Sciatic nerve (tissue), 2 donors: Measurements from ENCODE around the gene MAP3K9. TPM values are rescaled to one million over a fixed set of nuclear protein-coding genes. Genes with fewer than 3 reads are reported as not detected.

Experiments
- ATAC-seq: fragments of 200-7000 bp; cut with Tn5 transposase; one replicate; pipeline ENCODE4 v1.9.1; 2020; ENCODE audit warnings: mild to moderate bottlenecking, moderate library complexity
- DNase-seq: peaks from one replicate; pipeline ENCODE4 v3.0.0-alpha.2; 2020; ENCODE audit warnings: low spot score
- intact Hi-C: fragments of 100-400 bp; cut with DNase I; formaldehyde crosslinking; loops from one replicate; pipeline ENCODE4 v1.14.2; 2022
- total RNA-seq: library from RNA; stranded (reverse); fragmentation: NEBNext Ultra II Directional; extraction: Animal tissue kit (Norgen Biotek cat#: 25700); gene quantifications from one replicate; pipeline ENCODE4 v1.2.1, GENCODE V29; 2021
- donor health status: DM: no; HTN: no; CAD: no.
- donor health status: DM: no; HTN: no; CAD: no.

The MAP3K9 gene
- total RNA-seq, 1 donor from 2014 or later: 0.36 TPM

GRCh38 chr14:70822530-70823185, 13.3 kb upstream of the MAP3K9 start:
- intact Hi-C loops: no loop called here
- ATAC-seq: peak; percentile 37
- no peak for DNase-seq

DNA sequence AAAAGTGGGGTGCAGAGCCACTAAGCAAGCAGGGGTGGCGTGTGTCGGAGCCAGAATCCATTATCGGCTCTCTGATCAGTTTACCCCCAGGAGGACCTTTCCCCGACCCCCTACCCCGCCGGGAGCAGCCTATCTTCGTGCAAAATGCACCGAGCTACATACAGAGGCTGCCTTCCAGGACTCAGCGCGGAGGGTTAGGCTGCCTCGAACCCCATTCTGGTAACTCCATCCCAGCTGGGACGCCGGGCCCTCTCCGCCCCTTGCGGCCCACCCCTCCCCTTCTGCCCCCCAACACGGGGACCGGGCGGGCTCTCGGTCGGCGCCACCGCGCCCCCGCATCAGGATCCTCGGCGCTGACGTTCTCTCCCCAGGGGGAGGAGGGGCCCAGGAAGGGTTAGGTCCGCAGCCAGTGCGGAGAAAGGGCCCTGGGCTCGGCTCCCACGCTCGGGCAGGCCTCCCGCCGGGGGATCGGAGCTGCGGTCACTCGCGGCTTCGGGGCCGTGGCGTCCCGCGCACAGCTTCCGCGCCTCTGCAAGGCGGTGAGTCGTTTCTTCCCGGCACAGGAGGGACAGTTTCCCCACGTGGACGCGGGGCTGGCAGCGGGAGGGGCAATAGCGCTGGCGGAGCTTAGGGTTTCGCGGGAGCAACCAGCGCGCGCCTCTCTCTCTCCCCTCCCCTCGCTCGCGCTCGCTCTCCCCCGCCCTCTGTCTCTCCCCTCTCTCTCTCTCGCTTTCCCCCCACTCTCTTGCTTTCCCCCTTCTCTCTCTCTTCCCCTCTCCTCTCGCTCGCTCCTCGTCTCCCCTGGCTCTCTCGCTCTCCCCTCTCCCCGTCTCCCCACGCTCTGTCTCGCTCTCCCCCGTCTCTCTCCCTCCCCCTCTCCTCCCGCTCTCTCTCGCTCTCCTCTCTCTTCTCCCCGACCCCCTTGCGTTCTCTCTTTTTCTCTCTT, 12.5 kb upstream of the MAP3K9 start:
- ATAC-seq (peak; percentile 51), DNase-seq (peak; percentile 68)
- intact Hi-C loops: no loop called here

DNA sequence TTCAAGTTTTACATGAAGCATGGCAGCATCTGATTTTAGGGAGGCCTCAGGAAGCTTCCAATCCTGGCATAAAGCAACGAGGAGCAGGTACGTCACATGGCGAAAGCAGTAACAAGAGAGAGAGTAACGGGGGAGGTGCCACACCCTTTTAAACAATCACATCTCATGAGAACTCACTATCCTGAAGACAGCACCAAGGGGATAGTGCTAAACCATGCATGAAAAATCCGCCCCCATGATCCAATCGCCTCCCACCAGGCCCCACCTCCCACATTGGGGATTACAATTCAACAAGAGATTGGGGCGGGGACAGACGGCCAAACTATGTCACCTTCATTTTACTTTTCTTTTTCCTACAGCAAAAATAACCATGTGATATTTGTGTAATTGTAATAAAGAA, 7.2 kb upstream of the MAP3K9 start:
- ATAC-seq (no peak), DNase-seq (no peak)
- intact Hi-C loops: no loop called here

DNA sequence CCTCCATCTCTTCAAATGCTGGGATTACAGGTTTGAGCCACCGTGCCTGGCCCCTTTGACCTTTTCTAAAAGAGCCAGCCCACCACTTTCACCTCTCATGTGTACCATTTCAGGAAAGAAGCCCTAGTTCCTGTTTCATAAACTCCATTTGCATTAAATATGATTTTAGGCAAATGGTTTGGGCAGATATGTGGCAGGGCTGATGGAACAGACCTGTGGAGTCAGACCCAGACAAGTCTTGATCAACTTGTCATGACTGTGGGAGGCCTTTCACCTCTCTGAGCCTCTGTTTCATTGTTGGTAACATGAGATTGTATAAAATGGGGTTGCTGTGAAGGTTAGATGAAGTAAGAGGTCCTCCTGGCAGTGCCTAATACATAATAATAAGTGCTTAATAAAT, 5.2 kb upstream of the MAP3K9 start:
- ATAC-seq (no peak), DNase-seq (no peak)
- intact Hi-C loops: no loop called here

DNA sequence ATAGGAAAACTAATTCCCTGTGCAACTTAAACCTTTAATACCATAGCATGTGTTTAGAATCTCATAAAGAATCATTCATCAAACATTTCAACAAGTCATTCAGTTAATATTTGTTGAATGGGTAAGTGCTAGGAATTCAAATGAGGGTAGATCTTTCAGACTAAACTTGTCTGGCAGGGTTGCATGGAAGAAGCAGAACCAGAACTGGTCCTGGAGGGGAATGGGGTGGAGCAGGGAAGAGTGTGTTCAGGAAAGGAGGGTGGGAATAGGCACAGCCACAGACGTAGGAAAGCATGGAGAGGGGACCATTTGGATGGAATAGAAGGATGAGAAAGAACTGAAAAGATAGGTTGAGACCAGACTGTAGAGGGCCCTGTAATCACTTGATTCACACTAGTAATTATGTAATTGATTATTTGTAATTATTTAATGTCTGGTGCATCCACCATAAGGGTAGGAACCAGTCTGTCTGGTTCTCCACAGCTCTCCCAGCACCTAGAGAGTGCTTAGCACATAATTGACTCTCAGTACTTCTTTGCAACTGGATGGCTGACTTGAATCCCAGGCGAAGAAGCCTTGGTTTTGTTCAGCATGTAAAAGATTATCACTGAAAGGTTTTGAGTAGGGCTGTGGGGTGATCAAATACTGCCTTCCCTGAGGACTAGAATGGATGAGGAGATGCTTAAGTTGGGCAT, 3.0 kb upstream of the MAP3K9 start:
- intact Hi-C loops: no loop called here
- no peak for ATAC-seq
- DNase-seq: no peak

DNA sequence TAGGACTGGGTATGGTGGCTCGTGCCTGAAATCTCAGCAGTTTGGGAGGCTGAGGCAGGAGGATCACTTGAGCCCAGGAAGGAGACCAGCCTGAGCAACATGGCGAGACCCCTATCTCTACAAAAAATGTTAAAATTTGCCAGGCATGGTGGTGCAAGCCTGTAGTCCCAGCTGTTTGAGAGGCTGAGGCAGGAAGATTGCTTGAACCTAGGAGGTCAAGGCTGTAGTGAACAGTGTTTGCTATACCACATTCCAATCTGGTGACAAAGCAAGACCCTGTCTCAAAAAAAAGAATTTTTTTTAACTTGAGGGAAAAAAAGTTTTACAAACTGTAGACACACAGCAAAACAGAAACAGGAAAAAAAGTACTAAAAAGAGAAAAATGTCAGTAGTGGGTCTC, 2.3 kb upstream of the MAP3K9 start:
- intact Hi-C loops: no loop called here
- ATAC-seq (no peak), DNase-seq (no peak)

DNA sequence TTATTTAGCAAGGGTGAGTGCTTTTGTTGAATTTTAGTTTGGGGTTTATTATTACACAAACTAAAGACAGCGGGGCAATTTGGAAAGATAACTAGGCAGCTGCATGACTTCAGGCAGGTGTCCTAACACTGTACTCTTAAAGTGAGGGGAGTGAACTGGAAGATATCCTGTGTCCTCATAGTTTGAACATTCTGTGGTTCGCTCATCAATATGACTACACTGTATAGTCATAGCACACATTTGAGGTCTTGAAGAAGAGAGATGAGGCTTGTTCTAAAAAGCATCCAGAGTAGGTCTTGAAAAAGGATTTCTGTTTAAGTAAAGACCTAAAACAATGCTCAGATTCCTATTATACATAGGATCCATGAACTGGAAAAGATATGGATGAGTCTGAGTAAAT, 1.7 kb upstream of the MAP3K9 start:
- ATAC-seq: no peak
- intact Hi-C loops: no loop called here
- no peak for DNase-seq

DNA sequence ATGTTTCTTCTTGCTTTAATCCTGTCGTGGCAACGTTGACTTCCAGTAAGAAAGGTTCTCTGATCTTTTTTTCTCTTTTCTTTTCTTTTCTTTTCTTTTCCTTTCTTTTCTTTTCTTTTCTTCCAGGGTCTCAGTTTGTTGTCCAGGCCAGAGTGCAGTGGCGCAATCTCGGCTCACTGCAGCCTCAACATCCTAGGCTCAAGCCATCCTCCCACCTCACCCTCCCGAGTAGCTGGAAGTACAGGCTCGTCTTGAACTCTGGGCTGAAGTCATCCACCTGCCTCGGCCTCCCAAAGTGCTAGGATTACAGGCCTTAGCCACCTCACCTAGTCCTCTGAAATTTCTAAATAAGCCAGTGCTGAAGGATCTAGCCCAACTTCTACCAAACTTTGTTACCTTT, 1.3 kb upstream of the MAP3K9 start:
- intact Hi-C loops: no loop called here
- ATAC-seq: no peak
- DNase-seq: no peak

DNA sequence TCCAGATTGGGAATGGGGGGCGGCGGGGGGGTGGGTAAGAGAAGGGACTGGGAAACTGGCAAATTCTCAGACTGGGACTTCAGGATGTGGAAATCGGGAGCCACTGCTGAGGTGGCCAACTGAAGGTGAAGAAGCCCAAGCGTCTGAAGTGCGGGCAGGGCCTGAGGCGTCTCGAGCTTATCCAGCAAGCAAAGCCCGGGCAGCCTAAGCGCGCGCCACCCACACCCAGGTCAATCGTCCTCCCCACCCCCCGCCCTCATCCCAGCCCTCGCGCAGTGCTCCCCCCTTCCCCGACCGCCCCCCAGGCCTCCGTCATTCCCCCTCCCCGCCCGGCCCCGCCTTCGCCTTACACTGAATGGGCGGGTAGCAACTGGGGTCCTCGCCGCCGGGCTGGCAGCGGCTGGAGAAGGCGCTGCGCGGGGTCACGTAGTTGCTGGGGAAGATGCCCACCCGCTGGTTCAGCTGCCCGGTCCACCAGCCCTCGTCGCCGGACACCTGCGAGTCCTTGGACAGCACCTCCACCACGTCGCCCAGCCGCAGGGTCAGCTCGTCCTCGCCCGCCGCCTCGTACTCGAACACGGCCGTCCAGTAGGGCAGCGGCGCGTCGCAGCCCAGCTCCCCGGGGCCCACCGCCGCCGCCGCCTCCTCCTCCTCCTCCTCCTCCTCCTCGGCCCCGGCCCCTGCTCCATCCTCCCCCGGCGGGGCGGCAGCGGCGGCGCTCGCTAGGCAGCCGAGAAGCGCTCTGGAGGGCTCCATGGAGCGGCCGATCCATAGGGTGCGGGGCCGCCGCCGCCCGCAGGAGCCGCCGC, 693 bp downstream of the MAP3K9 start:
- DNase-seq: no peak
- intact Hi-C loops: no loop called here
- ATAC-seq: peak; percentile 9

DNA sequence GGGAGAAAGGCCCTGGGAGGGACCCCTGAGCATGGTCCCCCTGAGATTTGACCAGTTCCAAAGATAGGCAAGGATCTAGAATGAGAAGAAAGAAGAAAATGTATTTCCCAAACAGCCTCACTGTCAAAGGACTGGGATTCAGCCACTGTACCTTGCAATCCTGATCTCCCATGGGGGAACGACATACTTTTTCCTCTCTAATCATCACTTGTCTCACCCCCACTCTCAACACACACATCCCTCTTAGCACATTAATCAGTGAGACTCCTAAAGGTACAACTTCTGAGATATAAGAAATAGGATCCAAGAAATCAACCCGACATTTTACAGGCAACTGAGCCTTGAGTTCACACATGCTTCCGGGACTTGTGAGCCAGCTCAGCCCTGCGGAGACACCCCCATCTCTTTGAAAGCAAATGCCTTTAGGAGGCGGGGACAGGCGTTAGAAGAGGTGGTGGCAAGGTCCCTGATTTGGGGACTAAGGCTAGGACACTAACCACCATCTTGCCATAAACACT, 1.4 kb downstream of the MAP3K9 start:
- ATAC-seq: no peak
- no peak for DNase-seq
- intact Hi-C loops: no loop called here

GRCh38 chr14:70804556-70805162, 4.7 kb downstream of the MAP3K9 start:
- ATAC-seq: no peak

DNA sequence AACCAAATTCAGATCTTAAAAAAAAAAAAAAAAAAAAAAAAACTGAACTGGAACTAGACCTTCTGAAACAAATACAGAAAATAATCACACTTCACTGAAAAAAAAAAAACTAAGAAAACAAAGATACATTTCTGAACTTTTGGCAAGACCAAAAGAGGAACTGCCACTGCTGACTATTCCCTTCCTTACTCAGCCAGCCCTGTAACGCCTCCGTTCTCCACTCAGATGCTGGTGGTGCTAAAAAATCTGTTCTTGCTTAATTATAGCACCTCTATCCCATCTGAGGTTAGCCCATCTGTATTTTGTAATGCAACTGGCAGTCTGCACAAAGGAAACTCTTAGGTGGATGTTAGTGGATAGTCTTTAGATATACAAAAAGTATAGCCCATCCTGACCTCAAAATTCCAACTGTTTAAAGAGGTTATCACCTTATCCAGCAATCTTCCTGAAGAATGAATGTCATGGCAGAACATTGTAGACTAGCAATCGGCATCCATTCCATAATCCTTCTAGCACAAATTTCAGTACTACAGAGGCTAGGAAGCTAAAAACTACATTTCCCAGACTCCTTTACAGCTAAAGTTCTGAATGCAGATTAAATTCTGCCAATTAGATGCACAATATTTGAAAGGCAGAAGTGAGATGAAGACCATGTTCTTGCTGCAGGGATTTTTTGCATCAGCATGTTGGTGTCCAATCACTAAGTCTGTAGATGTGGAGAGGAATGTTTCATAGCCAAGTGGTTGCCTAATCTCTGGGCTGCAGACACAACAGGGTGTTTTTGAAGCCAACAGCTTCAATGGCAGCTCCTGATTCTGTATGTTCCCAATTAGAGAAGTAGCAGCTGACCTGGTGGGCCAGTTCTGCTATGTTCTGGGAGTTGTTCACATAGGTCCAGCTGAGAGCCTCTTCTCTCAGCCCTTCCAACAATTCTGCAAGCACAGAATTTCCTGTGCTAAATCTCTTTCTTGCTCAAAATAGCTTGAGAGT, 5.7 kb downstream of the MAP3K9 start:
- no peak for DNase-seq
- intact Hi-C loops: no loop called here
- no peak for ATAC-seq

More at GRCh38 chr14:70804556-70805162, 4.7 kb downstream of the MAP3K9 start:
- intact Hi-C loops: no loop called here
- no peak for DNase-seq

DNA sequence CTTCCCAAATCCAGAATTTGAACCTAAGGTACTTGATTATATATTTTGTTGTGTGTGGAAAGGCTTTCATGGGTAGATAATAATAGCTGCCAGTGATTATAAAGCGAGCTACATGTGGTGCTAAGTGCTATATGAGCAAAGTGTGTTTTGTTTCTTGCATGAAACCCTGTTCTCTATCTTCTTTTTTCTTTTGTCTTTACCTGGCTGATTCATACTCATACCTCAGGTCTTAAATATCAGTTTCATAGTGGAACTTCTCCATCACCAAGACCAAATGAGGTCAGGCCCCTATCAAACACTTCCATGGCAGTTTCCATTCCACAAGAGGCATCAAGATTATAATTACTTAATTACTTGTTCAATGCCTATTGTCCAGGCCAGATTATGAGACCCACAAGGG, 6.9 kb downstream of the MAP3K9 start:
- intact Hi-C loops: no loop called here
- ATAC-seq: no peak
- no peak for DNase-seq

DNA sequence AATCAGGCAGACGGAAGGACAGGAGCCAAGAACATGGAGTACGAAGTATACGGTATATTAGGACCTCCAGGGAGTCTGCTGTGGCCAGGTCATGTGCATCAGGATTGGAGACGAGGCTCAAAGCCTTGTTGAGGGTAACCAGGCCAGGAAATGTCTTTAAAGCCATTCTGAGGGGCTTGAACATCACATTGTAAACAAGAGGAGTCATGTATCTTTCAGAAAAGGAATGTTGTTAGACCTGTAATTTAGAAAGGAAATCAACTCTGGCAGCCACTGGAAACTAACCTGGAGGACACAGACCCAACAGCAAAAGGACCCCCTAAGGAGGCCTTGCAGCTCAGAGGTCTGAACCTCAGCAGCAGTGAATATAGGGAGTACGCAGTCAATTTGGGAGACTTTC, 7.5 kb downstream of the MAP3K9 start:
- intact Hi-C loops: no loop called here
- no peak for DNase-seq
- ATAC-seq: no peak

DNA sequence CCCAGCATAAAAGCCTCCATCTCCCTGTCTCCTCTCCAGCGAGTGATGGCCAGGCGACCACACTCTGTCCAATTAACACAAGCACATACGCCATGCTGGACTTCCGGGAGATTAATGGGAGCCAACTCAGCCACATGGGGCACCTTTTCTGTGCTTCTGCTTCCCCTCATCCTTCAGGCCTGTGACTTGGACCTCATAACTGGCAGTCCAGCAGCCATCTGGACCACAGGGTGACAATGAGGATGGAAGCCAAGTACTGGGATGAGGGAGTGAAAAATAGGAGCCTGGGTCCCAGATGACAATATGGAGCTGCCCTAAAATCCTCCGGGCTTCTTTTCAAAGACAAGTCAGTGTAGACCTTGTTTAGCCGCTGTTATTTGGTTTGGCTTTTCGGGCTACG, 12.8 kb downstream of the MAP3K9 start:
- no peak for ATAC-seq
- intact Hi-C loops: no loop called here

DNA sequence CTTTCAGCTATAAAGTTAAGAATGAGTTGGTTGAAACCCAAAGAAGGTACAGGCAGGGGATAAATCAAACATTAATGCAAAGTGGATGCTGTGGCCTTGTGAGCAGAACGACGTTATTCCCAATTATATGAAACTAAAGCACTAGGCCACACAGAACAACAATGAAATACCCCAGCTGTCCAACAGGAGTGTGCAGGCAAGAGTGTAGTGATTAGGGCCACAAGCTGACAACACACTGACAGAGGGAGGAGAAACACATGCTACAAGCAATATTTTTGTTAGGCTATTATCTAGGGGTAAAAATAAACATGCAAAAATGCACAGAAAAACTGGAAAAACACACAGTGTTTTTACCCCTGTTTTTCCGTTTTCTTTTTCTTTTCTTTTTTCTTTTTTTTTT, 15.0 kb downstream of the MAP3K9 start:
- DNase-seq (no peak), ATAC-seq (no peak)

More for the DNA sequence above, 12.8 kb downstream of the MAP3K9 start:
- no peak for DNase-seq

GRCh38 chr14:70793637-70794036, 15.7 kb downstream of the MAP3K9 start:
- ATAC-seq (no peak), DNase-seq (no peak)
- intact Hi-C loops: no loop called here

More for the DNA sequence above, 15.0 kb downstream of the MAP3K9 start:
- intact Hi-C loops: no loop called here
